Mucosa of gallbladder (tissue), 1 donor: ENCODE data around the gene SFSWAP. TPM values are rescaled to one million over a fixed set of nuclear protein-coding genes. Genes with fewer than 3 reads are reported as not detected.
A peak's percentile ranks its signal among the peaks of the same experiment; 100 is the strongest.
"Not testable (repeated sequence)": the region's sequence is repeated elsewhere in the genome, so short reads cannot be mapped to it uniquely, and the experiment has no call there.

Source experiments
- DNase-seq: peaks from one replicate; pipeline ENCODE4 v3.0.0-alpha.2; 2020; ENCODE audit warnings: low spot score
- total RNA-seq: library from RNA; stranded (reverse); gene quantifications from one replicate; pipeline ENCODE4 v1.2.1, GENCODE V29; 2021
- donor health status: DM: no; HTN: no; CAD: no.

Gene SFSWAP
- total RNA-seq, 1 donor from 2014 or later, result 40.4 TPM

GRCh38 chr12:131679816-131680215, 31.1 kb upstream of the SFSWAP start:
- DNase-seq, result not testable (repeated sequence)

- not testable (repeated sequence) for DNase-seq
Measured at GRCh38 chr12:131680392-131681256, 30.3 kb upstream of the SFSWAP start.

- DNase-seq, result no peak
Measured at GRCh38 chr12:131681257-131681620, 29.7 kb upstream of the SFSWAP start.

- DNase-seq, result peak; percentile 51
Measured at GRCh38 chr12:131681746-131682509, 29.0 kb upstream of the SFSWAP start.

- DNase-seq, result no peak
Measured at GRCh38 chr12:131682510-131682895, 28.4 kb upstream of the SFSWAP start.

GRCh38 chr12:131683266-131684014, 27.4 kb upstream of the SFSWAP start:
- DNase-seq, result no peak

- DNase-seq, result no peak
Measured at GRCh38 chr12:131684015-131684725, 26.7 kb upstream of the SFSWAP start.

GRCh38 chr12:131687346-131688125, 23.4 kb upstream of the SFSWAP start:
- no peak for DNase-seq

GRCh38 chr12:131688131-131688844, 22.6 kb upstream of the SFSWAP start:
- DNase-seq, result no peak

GRCh38 chr12:131688845-131689154, 22.1 kb upstream of the SFSWAP start:
- no peak for DNase-seq

- no peak for DNase-seq
Measured at GRCh38 chr12:131690320-131690719, 20.6 kb upstream of the SFSWAP start.

- DNase-seq, result no peak
Measured at GRCh38 chr12:131692431-131692830, 18.5 kb upstream of the SFSWAP start.

GRCh38 chr12:131693149-131693548, 17.7 kb upstream of the SFSWAP start:
- no peak for DNase-seq

- no peak for DNase-seq
Measured at GRCh38 chr12:131694116-131694838, 16.6 kb upstream of the SFSWAP start.

GRCh38 chr12:131695968-131696367, 14.9 kb upstream of the SFSWAP start:
- DNase-seq, result no peak

GRCh38 chr12:131698286-131698685, 12.6 kb upstream of the SFSWAP start:
- no peak for DNase-seq

- no peak for DNase-seq
Measured at GRCh38 chr12:131699434-131699833, 11.5 kb upstream of the SFSWAP start.

- DNase-seq, result no peak
Measured at GRCh38 chr12:131700271-131700670, 10.6 kb upstream of the SFSWAP start.

- no peak for DNase-seq
Measured at GRCh38 chr12:131701705-131702572, 9.0 kb upstream of the SFSWAP start.
